Thyroid gland (tissue), 4 donors: ENCODE measurements around the gene PAQR5.

ENCODE experiments used
- CTCF ChIP-seq, 6 experiments: fragments of 200-600 bp in 3 of 6; fragments of 450-650 bp in 3 of 6; sonication (generic) in 3 of 6; IDR thresholded peaks; one replicate each; pipeline ENCODE4 v1.5.1; 2016 to 2019; ENCODE audit warnings: antibody characterized with exemption in 6 of 6, mild to moderate bottlenecking in 2 of 6, inconsistent platforms in 1 of 6, moderate library complexity in 1 of 6
- POLR2A ChIP-seq, 2 donors: fragments of 450-650 bp; IDR thresholded peaks; one replicate each; pipeline ENCODE4 v1.6.1; 2017; ENCODE audit warnings: antibody characterized with exemption in 2 of 2, mild to moderate bottlenecking in 2 of 2, moderate library complexity in 1 of 2

- TF ChIP-seq POLR2A (IDR thresholded peaks at IDR 0.05) (no peak), CTCF (IDR thresholded peaks at IDR 0.05) (no peak)
Measured at GRCh38 chr15:69424001-69424400, 125.3 kb downstream of the PAQR5 start.
